NCI-H1694 (cell line): ENCODE results near the gene SULT6B1.
"Not testable (repeated sequence)": the region's sequence is repeated elsewhere in the genome, so short reads cannot be mapped to it uniquely, and the experiment has no call there.

Source experiments
- DNase-seq: peaks from one replicate; lab custom pipeline; 2025; lab: John Stamatoyannopoulos, UW

Gene SULT6B1

DNA sequence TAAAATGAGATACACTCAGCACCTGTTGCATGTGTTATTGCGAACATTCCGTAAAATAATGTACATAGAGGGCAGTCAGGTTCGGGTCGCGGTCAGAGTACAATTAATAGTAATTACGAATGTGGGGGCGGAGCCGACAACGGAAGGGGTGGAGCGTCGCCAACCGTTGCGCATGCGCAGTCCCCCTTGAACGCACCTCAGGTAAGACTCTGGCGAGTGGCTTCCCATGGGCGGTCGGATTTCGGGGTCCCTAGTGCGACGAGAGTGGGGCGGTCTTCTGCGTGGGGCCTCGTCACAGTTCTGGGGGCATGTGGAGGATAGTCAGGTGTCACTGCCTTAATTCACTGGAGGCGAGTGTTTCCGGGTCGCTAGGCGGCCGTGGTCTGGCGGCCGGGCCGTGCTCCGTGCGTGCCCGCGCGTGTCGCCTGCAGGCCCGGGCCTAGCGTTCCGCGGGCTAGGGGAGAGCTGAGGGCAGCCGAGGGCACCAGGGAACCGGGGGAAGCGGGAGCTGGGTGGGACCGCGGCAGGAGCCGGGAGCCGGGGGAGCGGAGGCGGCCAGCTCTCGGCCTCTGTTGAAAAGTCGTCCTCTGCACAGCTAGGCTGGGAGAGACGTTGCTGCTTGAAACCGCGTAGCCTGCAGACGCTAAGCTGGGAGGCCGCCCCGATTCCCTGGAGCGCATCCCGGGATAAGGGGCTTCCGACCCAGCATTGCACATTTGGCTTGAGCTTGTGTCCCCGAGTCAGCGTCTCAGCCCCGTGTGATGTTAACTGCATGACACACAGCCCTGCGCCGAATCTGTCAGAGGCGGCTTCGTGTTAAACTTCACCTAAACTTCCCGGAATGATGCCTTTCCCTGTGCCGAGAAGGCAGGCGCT lies 8.1 kb upstream of the SULT6B1 start, which contains the start of gene CEBPZOS:
Gene CEBPZOS (plus strand): TSS at position 177 of the 876 bp plus-strand sequence. CDS start 3,209 bp downstream, outside the sequence.
- DNase-seq = peak; percentile 51

DNA sequence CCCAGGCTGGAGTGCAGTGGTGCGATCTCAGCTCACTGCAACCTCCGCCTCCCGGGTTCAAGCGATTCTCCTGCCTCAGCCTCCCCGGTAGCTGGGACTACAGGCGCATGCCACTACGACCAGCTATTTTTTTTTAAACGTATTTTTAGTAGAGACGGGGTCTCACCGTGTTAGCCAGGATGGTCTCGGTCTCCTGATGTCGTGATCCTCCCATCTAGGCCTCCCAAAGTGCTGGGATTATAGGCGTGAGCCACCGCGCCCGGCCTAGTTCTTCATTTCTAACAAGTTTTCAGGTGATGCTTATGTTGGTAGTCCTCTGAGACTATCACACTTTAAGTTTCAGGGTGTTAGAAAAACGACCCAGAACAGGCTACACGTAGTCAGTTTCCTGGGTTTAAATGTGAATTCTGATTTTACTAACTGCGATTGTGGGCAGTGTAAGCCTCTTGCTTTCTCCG lies 7.4 kb upstream of the SULT6B1 start:
- not testable (repeated sequence) for DNase-seq

DNA sequence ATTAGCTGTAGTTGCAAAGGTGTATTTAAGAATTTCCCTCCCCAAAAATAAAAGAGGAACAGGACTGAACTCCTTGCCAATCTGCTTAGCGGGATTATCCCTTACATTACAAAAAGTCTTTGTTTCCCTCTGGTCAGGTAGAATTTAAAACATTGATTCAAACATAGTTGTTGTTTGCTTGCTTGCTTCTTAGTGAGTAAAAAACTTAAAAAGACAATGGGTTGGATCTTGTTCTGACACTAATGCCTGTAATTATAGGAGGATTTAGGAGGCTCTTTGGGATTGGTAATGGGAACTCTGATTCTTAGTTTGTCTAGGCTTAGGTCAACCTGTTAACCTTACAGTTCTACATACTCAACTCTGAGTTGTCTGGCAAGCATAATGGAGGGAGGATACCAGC lies 4.1 kb upstream of the SULT6B1 start:
- DNase-seq = no peak

DNA sequence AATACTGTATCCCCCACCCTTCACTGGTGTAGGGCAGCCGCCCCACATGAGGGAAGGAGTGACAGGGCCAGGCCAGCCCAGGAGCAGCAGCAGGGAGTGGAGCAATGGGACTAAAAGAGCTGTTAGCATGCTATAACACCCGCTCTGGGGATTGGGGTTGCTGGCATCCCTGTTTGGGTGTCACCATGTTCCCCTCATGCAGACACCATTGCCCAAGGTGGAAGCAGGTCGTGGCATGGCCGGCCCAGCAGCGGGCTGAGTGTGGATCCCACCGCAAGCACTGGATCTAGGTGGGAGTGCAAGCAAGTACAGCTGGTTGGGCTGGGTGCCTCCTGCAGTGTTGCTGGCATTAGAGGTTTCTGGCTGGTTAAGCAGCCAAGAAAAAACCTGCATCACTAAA lies 3.3 kb upstream of the SULT6B1 start:
- DNase-seq = no peak

DNA sequence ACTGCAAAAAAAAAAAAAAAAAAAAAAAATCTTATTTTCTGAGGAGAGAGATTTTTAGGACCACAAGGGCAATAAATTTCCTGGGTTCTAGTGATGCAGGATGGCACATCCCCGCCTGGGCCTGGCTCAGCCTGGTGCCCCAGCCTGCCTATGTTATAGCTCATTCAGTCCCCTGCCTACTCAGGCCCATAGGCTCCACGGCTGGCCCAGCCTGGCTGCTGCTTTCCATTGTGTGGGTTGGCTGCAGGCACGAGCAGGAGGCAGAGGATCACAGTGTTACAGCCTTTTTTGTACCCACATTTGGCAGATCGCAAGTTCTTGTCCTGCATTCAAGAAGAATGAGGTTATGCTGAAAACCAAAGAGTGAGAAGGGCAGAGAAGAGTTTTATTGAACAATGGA lies 2.8 kb upstream of the SULT6B1 start:
- DNase-seq = no peak

DNA sequence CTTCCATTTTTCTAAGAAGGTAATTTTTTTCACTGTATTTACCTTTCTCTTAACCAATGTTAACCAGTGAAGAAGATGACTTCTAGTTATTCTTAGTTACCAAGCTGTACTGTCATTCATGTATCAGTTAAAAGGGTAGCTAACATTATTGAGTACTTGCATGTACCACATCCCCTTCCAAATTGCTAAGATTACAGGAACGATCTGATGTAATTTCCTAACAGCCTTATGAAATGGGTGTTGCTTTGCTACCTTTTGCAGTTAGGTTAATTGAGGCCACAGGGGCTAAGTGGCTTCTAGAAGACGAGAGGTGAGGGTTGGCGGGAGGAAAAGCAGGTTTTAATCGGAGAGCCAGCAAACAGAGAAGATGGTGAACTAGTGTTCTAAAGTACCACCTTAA lies 1.8 kb upstream of the SULT6B1 start:
- DNase-seq = no peak

DNA sequence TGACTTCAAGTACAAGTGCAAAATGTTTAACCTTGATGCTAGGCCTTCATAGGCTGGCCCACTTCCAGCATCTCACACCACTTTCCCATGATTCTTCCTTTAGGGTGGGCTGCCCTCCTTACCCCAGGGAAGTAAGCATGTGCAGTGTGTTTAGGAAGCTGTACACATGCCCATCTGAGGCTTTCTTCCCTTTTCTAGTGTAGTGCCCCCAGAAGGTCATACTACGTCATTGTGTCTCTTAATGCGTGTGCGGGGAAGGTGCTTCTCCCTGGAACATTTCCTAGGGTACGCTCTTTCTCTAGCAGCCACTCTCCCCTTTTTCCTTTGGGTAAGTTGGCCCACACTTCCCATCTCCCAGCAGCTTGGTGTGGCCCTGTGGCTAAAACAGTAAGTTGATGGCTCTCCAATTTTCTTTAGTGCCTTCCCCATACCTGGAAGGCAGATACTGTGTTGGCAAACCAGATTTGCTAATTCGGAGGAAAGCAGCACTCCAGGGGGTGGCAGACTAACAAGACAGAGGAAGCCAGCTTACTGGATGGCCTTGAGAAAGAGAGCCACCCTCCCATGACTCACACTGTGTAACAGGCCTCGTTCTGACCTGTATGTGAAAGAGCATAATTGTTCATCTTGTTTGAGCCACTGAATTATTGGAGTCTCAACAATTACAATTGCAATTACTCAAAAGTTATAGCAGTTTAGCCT lies 1.1 kb upstream of the SULT6B1 start:
- DNase-seq = no peak

DNA sequence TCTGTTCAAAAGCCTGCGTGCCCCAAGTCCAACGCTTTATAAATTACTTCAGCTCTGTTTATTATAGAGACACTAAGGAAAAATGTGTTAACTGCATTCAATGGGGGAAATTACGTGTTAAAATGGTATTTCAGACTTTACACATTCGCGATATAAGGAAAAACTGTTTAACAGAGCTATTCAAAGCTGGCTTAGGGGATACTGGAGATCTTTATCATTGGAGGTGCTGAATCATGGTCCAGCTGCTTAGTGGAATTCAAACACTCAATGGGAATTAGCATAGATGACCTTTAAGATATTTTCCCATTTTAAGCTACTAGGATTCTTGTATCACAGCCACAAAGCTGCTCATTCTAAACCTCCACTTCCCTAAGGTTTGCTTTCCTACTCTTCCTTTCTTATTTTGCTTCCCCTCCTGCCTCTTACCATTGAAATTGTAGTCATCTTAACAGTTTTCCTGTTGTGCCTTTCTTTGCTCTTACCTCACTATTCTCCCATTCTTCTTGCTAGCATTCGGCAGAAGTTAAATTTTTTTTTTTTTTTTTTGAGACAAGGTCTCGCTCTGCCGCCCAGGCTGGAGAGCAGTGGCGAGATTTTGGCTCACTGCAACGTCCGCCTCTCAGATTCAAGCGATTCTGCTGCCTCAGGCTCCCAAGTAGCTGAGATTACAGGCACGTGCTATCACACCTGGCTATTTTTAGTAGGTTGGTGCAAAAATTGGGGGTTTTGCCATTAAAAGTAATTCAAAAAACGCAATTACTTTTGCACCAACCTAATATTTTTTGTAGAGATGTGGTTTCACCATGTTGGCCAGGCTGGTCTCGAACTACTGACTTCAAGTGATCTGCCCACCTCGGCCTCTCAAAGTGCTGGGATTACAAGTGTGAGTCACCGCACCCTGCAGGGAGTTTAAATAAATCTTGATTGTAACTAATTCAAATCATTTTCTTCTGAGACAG lies 6.5 kb downstream of the SULT6B1 start:
- no peak for DNase-seq

DNA sequence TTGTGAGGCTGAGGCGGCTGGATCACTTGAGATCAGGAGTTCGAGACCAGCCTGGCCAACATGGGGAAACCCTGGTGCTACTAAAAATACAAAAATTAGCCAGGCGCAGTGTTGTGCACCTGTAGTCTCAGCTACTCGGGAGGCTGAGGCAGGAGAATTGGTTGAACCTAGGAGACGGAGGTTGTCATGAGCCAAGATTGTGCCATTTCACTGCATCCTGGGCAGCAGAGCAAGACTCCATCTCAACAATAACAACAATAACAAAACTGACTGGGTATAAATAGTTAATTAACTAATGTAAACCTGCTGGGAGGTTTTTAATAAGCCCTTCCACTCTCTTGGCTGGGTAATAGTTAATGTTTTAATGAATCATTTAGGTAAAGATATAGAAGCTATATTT lies 7.8 kb downstream of the SULT6B1 start:
- no peak for DNase-seq

DNA sequence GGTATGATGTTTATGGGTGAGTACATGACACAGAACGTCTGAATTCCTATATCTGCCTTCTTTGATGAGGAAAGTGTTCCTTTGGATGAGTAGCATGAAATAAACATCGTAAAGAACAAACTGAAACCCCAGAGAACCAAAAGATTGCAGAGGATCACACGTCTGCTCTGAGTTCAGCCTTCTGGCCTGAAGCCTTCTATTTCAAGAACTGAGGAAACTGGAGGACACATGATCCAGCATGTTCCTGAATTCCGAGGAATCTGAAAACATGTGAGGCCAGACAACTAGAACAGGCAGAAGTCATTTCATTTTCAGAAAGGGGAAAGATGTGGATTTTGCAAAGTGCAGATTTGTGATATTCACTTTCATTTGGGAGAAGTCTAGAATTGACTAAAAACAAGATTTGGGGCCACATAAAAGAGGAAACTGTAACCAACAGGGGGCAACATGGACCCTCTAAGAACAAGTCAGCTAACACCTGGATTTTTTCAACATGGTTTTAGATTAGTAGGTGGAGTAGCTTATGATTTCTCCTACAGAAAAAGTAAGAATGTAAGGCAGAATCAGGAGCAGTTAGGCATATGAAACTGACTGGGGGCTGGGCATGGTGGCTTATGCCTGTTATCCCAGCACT lies 8.3 kb downstream of the SULT6B1 start:
- no peak for DNase-seq

DNA sequence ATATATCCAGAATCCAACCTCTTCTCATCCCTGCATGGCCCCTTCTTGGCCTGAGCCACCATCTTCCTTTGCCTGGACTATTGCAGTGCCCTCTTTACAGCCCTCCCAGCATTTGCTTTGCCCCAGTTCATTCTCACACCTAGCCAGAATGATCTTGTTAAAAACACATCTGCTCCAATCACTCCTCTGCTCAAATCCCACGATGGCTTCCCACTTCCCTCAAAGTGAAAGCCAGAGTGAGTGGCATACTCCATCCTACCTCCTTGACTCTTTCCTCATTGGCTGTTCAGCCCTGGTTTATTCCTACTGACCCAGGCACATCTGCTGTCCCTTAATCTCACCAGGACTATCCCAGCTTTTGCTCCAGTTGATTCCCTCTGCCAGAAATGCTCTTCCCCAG lies 14.7 kb downstream of the SULT6B1 start:
- no peak for DNase-seq

DNA sequence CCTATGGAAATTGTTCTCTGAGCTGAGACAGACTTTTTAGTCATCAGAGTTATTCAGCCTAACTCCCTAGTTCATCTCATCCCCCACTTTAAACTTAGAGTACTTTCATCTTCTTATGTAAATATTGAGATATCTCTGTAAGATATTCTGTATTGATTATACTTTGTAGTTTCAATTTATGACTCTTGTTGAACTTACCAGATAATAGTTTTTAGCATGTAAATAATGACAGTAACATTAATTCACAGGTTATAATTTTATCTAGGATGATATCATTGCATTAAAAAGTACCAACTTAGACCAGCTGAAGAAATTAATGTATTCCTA lies 16.9 kb downstream of the SULT6B1 start:
- no peak for DNase-seq

DNA sequence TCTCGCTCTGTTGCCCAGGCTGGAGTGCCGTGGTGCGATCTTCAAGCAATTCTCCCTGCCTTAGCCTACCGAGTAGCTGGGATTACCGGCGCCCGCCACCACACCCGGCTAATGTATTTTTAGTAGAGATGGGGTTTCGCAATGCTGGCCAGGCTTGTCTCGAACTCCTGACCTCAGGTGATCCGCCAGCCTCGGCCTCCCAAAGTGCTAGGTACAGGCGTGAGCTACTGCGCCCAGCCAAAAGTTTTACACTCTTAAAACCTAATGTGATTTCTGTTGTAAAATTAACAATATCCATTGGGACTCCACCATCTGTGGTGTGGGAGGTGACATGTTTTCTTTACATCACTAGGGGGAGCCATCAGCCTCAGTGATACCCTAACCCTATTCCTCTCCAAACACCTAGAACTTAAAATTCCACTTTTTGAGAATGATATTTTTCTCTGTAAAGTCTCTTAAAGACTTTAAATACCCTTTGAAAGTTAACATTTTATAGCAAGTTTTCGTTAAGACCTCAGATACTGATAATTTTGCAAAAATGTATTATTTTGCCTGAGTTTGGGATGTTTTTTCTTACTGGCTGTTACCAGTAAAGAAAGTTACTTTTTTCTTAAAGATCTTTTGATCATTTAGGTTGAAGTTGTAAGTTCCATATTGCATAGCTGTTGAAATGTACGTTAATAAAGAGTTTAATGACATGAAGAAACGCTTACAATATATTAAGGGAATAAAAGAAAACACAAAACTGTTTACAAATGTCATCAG lies 20.1 kb downstream of the SULT6B1 start:
- DNase-seq = peak; percentile 17

DNA sequence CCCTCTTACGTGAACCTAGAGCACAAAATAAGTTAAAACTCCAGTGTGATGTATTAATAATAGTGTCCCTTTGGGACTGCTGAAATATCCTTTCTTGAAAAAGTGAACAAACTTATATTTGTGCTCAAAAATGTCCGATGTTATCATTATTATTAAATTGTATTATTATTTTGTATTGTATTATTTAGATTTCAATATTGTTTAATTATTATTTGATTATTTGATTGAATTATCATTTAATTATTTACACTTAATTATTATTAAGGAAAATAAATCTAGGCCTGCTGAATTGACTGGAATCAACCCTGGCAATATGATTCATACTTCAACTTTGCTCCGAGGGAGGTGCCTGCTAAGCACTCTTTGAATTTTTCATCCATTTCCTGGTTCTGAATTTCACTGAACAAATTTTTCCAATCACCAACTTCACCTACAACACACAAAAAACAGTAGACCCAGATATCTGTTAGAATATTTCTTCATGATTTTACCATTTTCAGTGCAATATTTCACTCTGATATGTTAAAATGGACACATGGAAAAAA lies 20.8 kb downstream of the SULT6B1 start:
- DNase-seq = no peak

DNA sequence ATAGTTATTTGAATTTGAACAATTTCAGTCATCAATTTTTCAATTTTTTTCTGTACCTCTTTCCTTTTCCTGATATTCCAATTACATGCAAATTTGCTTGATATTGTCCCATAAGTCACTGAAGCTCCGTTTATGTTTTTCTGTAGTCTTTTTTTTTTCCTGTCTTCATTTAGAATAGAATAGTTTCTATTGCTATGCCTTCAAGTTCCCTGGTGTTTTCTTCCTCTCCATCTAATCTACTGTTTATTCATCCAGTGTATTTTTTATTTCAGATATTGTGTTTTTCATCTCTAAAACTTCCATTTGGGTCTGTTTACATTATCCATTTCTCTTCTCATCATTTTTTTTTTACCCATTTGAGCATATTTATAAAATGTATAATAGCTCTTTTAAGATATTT lies 23.7 kb downstream of the SULT6B1 start:
- DNase-seq = no peak

DNA sequence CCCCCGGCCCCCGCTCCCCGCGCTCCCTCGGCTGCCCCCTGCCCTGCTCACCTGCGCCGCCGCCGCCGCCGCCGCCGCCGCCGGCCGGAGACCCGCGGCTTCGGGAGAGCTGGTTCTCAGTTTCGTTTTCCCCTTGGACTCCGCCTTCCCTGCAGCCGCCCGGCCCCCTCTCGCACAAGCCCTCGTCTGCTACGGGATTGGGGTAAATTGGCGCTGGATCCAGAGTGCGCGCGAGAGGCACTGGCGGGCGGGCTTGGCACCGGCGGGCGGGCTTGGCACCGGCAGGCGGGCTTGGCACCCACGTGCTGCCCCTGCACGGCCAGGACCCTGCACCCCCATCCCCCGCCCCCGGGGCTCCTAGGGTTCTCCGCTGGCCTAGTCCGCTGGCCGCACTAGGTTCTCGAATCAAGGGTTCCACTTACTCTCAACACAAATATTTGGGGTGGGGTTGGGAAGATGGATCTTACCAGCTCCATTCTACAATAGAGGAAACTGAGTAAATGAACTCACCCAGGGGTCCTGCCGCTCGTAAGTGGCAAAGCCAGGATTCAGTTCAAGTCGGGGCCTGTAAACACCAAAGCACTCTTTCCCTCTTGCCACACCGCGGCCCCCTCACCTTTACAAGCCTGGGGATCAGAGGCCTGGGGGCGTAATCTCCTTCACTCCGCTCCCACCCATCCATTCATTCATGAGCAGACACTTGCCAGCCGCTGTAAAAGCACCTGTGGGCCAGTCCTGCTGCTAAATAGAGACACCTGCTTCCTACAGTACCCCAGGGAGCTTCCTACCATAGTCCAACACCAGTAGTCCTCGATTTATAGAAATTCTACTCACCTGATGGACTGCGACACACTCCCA lies 31.4 kb downstream of the SULT6B1 start, which contains the start of gene EIF2AK2:
Gene EIF2AK2 (minus strand): TSS at position 124 of the 858 bp plus-strand sequence. CDS start 9,174 bp downstream, outside the sequence.
- DNase-seq = peak; percentile 61

DNA sequence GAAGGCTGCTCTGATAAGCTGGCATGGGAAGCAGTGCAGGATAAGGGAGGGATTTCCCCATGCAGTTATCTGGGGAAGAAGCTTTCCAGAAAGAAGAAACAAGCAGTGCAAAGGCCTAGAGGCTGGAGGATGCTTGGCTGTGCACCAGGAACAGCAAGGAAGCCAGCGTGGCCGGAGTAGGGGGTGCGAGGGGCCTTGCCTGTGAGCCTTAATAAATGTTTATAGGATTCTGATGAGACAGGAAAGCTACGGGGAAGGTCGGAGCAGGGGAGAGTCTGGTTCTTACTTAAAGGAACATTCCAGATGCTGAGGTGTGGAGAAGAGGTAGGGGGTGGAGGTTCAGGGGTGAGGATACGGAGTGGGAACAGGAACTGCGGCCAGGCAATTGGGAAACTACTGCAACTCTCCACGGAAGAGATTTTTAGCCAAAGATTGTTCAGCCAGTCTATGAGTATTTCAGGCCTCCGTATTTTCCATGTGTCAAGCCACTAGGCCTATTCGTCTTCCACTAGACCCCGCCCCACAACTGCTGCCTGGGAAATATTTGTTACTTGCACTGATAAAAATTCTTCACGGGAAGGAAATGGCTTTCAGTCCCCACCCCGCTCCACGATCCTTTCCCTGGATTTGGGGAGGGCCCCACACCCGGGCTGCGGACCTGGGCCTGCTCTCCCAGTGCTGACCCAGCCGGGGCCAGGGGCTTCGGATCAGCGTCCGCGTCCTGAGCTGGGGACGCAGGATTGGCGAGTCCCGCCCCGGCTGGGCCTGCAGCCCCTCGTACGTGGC lies 32.2 kb downstream of the SULT6B1 start:
- DNase-seq = peak; percentile 13

DNA sequence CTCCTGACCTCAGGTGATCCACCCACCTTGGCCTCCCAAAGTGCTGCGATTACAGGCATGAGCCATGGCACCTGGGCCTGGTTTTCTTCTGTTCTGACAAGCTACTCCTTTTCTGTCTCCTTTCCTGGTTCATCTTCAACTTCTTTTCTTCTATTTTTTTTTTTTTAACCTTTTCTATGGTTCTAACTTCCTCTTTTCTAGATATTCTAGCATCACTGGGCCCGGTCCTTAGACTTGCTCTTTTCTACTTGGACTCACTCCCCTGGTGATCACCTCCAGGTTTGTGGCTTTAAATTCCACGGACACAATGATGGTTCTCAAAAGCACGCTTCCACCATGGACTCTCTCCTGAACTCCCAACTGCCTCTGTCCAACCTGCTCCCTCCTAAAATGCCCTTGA lies 33.7 kb downstream of the SULT6B1 start:
- DNase-seq = no peak

DNA sequence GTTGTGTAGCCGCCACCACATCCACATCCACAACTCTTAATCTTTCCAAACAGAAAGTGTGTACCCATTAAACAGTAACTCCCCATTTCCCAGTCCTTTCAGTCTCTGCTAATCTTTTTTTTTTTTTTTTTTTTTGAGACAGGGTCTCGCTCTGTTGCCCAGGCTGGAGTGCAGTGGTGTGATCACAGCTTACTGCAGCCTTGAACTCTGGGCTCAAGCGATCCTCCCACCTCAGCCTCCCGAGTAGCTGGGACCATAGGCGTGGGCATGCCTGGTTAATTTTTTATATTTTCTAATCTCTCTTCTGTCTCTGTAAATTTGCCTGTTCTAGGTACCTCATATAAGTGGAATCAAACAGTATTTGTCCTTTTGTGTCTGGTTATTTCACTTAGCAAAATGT lies 35.2 kb downstream of the SULT6B1 start:
- DNase-seq = no peak
